ENCODE results near the gene LRP4.
"Not testable (repeated sequence)": the region's sequence is repeated elsewhere in the genome, so short reads cannot be mapped to it uniquely, and the experiment has no call there.

Gene LRP4

GRCh38 chr11:46918083-46918787 lies at the start of gene LRP4:
Gene LRP4, minus strand, starts transcription at chr11:46918550. Its CDS starts 171 bp downstream, at chr11:46918379.
- no peak for DNase-seq

- DNase-seq = no peak
Measured at GRCh38 chr11:46967962-46968361, 49.6 kb upstream of the LRP4 start.

GRCh38 chr11:46966773-46967172 lies 48.4 kb upstream of the LRP4 start:
- DNase-seq = no peak

GRCh38 chr11:46963844-46964243 lies 45.5 kb upstream of the LRP4 start:
- DNase-seq = no peak

- DNase-seq = not testable (repeated sequence)
Measured at GRCh38 chr11:46961886-46962285, 43.5 kb upstream of the LRP4 start.

- DNase-seq = no peak
Measured at GRCh38 chr11:46961041-46961440, 42.7 kb upstream of the LRP4 start.

GRCh38 chr11:46958777-46959176 lies 40.4 kb upstream of the LRP4 start:
- no peak for DNase-seq

- DNase-seq = no peak
Measured at GRCh38 chr11:46953093-46953492, 34.7 kb upstream of the LRP4 start.

GRCh38 chr11:46952553-46952952 lies 34.2 kb upstream of the LRP4 start:
- no peak for DNase-seq

- no peak for DNase-seq
Measured at GRCh38 chr11:46951864-46952263, 33.5 kb upstream of the LRP4 start.

GRCh38 chr11:46949297-46949696 lies 30.9 kb upstream of the LRP4 start:
- no peak for DNase-seq

- DNase-seq = no peak
Measured at GRCh38 chr11:46948378-46949131, 30.2 kb upstream of the LRP4 start.

GRCh38 chr11:46947399-46948077 lies 29.2 kb upstream of the LRP4 start:
- DNase-seq = no peak

- no peak for DNase-seq
Measured at GRCh38 chr11:46944356-46945075, 26.2 kb upstream of the LRP4 start.

GRCh38 chr11:46942172-46942571 lies 23.8 kb upstream of the LRP4 start:
- no peak for DNase-seq

GRCh38 chr11:46936138-46937110 lies 18.1 kb upstream of the LRP4 start, which contains the start of gene CSTPP1:
Gene CSTPP1, plus strand, starts transcription at chr11:46936761. Its CDS starts 45 bp downstream, at chr11:46936806.
- DNase-seq = peak; percentile 84

- DNase-seq = no peak
Measured at GRCh38 chr11:46930089-46930488, 11.7 kb upstream of the LRP4 start.

GRCh38 chr11:46928701-46929100 lies 10.4 kb upstream of the LRP4 start:
- not testable (repeated sequence) for DNase-seq

GRCh38 chr11:46927928-46928327 lies 9.6 kb upstream of the LRP4 start:
- DNase-seq = not testable (repeated sequence)

GRCh38 chr11:46920755-46921154 lies 2.4 kb upstream of the LRP4 start:
- no peak for DNase-seq

GRCh38 chr11:46918788-46919513 lies 601 bp upstream of the LRP4 start:
- no peak for DNase-seq

Data from activated effector memory CD4-positive, alpha-beta T cell treated with Interleukin-2 at 50 U/mL for 16 hours (primary cell).